GM18951 (cell line): ENCODE results near the gene ASTN2.

Experiments used
- POLR2A ChIP-seq: IDR thresholded peaks from 4 replicates; pipeline ENCODE4 v1.6.1; 2011; ENCODE audit warnings: mild to moderate bottlenecking; ENCODE audit not compliant: insufficient read length, insufficient read depth; ENCODE audit errors: extremely low read depth
- in situ Hi-C: fragments of 300-500 bp; cut with MboI; formaldehyde crosslinking; loops from one replicate; pipeline ENCODE4 v1.12.0; 2022; ENCODE audit warnings: low sequenced_read_pairs, mixed read lengths, inconsistent platforms; ENCODE audit not compliant: unreplicated experiment

The ASTN2 gene

DNA sequence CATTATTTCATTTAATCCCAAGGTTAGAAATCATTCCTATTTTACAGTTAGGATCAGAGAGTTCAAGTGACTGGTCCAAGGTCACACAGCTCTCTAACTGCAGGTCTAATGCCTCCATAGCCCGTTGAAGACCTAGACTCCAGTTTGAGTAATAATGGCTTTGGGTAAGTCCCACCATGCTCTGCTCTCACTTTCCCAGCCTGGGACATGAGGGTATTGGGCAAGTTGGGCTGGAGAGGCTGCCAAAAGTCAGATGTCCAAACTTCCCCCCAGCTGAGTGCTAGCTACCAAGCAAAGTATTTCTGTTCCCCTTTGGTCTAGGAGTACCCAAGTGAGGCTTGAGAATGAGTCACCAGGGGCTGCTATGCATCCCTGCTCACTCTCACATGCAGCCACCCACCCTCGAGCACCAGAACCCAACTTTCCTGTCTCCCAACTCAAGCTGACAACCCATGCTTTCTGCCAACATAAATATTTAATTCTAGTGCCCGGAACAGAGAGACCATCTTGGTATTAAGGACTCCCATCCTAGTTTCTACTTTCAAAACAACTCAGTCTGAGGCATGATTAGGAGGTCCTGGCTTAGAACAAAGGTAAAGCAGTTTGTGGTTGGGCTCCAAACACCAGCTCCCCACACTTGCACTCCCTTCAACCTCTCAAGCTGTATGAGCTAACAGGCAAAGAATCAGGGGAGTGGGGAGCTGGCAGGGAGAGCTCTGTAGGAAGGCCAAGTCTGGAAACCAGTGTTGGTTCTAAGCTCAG lies 964.3 kb downstream of the ASTN2 start:
- TF ChIP-seq POLR2A = no peak

DNA sequence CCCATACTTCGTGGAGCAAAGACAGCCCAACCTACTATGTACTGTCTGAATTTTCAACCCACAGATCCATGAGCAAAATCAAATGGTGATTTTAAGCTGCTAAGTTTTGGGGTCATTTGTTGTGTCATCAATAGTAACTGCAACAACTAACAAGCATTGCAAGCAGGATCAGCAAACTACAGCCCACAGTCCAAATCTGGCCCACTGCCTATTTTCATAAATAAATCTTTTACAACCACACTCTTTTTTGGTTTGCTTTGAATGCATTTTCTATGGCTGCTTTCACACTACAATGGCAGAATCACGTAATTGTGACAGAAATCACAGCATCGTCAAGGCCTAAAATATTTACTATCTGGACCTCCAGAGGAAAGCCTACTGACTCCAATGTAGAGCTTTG lies 964.9 kb downstream of the ASTN2 start:
- no peak for TF ChIP-seq POLR2A
- in situ Hi-C loops = no loop called here

More for the DNA sequence above, 964.3 kb downstream of the ASTN2 start:
- in situ Hi-C loops = no loop called here

GRCh38 chr9:116448431-116448830 lies 966.4 kb downstream of the ASTN2 start:
- no peak for TF ChIP-seq POLR2A
- in situ Hi-C loops = no loop called here

DNA sequence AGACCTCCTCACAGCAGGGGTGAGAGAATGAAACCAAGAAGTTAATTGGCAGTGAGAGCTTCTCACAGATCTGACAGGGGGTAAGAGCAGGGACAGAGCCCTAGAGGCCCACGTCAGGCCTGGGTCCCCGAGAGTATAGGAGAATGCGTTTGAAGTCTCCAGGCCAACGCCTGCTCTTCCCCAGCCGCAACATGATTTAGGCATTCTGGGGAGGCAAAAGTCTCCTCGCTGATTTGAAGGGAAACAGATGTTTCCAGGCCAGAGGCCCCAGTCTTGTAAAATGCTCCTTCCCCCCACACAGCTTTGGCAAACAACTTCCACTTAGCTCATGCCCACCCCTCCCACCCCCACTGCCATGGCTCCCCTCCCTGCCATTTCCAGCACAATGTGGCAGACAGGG lies 966.9 kb downstream of the ASTN2 start:
- in situ Hi-C loops = no loop called here

GRCh38 chr9:116442528-116442927 lies 972.3 kb downstream of the ASTN2 start:
- TF ChIP-seq POLR2A = no peak
- in situ Hi-C loops = no loop called here

More for the DNA sequence above, 966.9 kb downstream of the ASTN2 start:
- no peak for TF ChIP-seq POLR2A

DNA sequence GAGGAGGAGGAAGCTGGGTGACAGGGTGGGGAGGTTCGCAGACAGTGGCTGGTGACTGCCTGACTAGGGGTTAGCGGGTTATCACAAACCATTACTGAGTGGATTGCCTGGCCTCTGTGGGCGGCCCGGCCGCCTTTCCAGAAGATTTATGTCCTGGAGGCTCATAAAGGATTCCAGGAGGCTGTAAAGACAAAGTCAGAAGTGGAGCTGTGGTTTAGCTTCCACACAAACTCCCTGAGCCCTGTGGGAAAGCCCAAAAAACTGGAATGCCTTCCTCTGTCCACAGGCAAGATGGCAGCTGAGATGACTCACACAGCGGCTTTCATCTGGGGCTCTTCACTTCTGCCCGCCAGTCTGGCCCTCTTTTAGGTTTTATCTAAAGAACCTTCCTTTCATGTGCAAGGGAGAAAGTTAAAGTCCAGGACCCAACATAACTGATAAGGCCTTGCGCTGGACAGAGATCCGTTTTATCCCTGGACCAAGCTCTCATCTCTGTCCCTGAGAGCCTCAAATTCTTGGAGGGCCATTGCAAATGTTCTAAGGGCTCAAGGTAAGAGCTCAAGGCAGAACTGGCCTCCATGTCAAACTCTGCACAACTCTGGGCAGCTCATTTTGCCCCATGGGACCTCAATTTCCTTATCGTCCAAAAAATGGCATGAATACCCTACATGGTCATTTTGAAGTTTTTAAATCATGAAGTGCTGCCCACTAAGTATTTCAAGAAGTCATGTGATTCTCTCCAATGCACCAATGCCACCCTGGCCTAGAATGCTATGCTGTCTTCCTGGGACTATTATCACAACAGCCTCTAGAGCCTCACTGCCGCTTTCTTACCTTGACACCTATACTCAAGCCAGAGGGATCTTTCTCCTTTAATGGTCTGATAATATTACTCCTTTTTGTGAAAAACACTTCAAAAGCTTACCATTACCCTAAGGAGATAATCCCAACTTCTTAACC lies 977.2 kb downstream of the ASTN2 start:
- in situ Hi-C loops = no loop called here
- TF ChIP-seq POLR2A = no peak

- no peak for TF ChIP-seq POLR2A
- in situ Hi-C loops = no loop called here
These were observed 978.7 kb downstream of the ASTN2 start for GRCh38 chr9:116436121-116436520.

GRCh38 chr9:116435706-116436105 lies 979.2 kb downstream of the ASTN2 start:
- no peak for TF ChIP-seq POLR2A
- in situ Hi-C loops = no loop called here

- in situ Hi-C loops = no loop called here
- TF ChIP-seq POLR2A = no peak
These were observed 980.5 kb downstream of the ASTN2 start for GRCh38 chr9:116434314-116434713.

GRCh38 chr9:116432051-116432450 lies 982.8 kb downstream of the ASTN2 start:
- in situ Hi-C loops = no loop called here
- no peak for TF ChIP-seq POLR2A

DNA sequence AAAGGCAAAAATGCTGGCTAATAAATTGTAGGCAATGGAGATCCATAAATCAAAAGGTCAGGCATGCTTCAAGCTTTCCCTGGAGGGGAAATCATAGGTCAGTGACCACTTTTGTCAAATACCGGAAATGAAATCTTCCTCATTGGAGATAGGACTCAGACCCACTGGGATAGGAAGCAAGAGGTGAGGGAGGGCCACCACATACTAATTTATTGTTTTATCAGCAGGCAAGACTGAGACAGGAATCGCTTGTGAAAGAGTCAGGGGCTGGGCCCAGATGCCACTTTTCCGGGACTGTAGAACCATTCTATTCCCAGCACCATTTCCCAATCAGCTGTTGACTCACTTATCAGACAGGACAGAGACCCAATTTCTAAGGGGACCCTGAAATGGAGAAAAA lies 984.0 kb downstream of the ASTN2 start:
- in situ Hi-C loops = no loop called here
- TF ChIP-seq POLR2A = no peak

DNA sequence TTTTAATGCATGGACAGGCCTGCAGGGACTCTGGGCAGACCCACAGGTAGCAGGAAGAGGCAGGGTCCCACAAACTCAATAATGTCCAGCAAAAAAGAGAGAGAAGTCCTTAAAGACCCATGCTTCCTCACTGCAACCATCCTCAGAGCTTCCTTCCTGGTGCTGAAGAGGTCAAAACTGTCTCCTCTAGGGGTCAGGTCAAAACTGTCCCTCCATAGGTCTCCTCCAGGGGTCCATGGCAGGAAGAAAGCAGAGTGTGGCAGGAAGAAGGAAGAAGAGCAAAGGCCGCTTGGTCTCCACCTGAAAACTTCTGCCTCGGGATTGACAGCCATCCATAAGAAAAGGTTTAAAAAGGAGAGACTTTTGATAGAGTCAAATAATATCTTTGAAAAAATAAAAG lies 989.6 kb downstream of the ASTN2 start:
- TF ChIP-seq POLR2A = no peak
- in situ Hi-C loops = no loop called here

- TF ChIP-seq POLR2A = no peak
- in situ Hi-C loops = no loop called here
These were observed 991.7 kb downstream of the ASTN2 start for GRCh38 chr9:116423149-116423548.
